Progenitor cell of endocrine pancreas (in vitro differentiated cells): ENCODE measurements around the gene LCN9. TPM values are rescaled to one million over a fixed set of nuclear protein-coding genes. Genes with fewer than 3 reads are reported as not detected.

Experiments used
- DNase-seq: peaks from one replicate; pipeline ENCODE4 v3.0.0; 2021; ENCODE audit warnings: low spot score; ENCODE audit not compliant: unreplicated experiment
- H3K27ac Mint-ChIP-seq: 2 replicates; pipeline ENCODE4 v1.8.0; 2021; ENCODE audit warnings: mild to moderate bottlenecking, moderate library complexity, mixed read lengths
- H3K27me3 Mint-ChIP-seq: 2 replicates; pipeline ENCODE4 v1.8.0; 2021; ENCODE audit warnings: mixed read lengths
- H3K36me3 Mint-ChIP-seq: 2 replicates; pipeline ENCODE4 v1.8.0; 2022; ENCODE audit warnings: mixed read lengths; ENCODE audit not compliant: insufficient read depth
- H3K4me1 Mint-ChIP-seq: 2 replicates; pipeline ENCODE4 v1.8.0; 2021; ENCODE audit warnings: low read depth, mixed read lengths
- H3K4me3 Mint-ChIP-seq: 2 replicates; pipeline ENCODE4 v1.8.0; 2021; ENCODE audit warnings: low read depth, mild to moderate bottlenecking, moderate library complexity, mixed read lengths
- H3K9me3 Mint-ChIP-seq: 2 replicates; pipeline ENCODE4 v1.8.0; 2021; ENCODE audit warnings: low read depth, mixed read lengths
- CTCF ChIP-seq: fragments of 200-600 bp; sonication (generic); IDR thresholded peaks from one replicate; pipeline ENCODE4 v1.5.0; 2021; ENCODE audit warnings: antibody characterized with exemption, mild to moderate bottlenecking; ENCODE audit not compliant: unreplicated experiment
- long read RNA-seq: library from polyadenylated mRNA; unstranded; transcript quantifications from one replicate; pipeline ENCODE4 v2.0.0, GENCODE V29; 2020
- total RNA-seq: library from RNA; stranded (reverse); gene quantifications from 2 replicates; pipeline ENCODE4 v1.2.1, GENCODE V29; 2021

LCN9 gene
- 0.57 and 1.5 TPM in 2 replicates for total RNA-seq
- long read RNA-seq = 0 reads

GRCh38 chr9:135662758-135663450, at the start of gene LCN9:
Gene LCN9, plus strand, starts transcription at chr9:135663309. Its CDS starts 13 bp downstream, at chr9:135663322.
- Mint-ChIP-seq H3K4me1 (peaks cover 6% of the 10 kb centered on the region), H3K27ac (no peak within 1 kb of the TSS), H3K36me3 (no peaks in the 10 kb centered on the region), H3K4me3 (no peak within 1 kb of the TSS), H3K27me3 (peaks cover 7% of the 10 kb centered on the region), H3K9me3 (no peaks in the 10 kb centered on the region)
- no peak for TF ChIP-seq CTCF
- DNase-seq = no peak

- H3K4me1 Mint-ChIP-seq = no peaks in the 10 kb centered on the region
- H3K4me3 Mint-ChIP-seq = no peak overlapping the region
- H3K27ac Mint-ChIP-seq = no peak overlapping the region
- no peak for TF ChIP-seq CTCF
- H3K27me3 Mint-ChIP-seq = peaks cover 6% of the 10 kb centered on the region
- H3K9me3 Mint-ChIP-seq = no peaks in the 10 kb centered on the region
- no peaks in the 10 kb centered on the region for H3K36me3 Mint-ChIP-seq
- DNase-seq = no peak
Observed at GRCh38 chr9:135613946-135614805, 48.9 kb upstream of the LCN9 start.

GRCh38 chr9:135614821-135615665, 48.1 kb upstream of the LCN9 start:
- no peak for DNase-seq
- Mint-ChIP-seq H3K27me3 (peaks cover 1% of the 10 kb centered on the region), H3K4me1 (no peaks in the 10 kb centered on the region), H3K9me3 (no peaks in the 10 kb centered on the region), H3K4me3 (no peak overlapping the region), H3K27ac (no peak overlapping the region), H3K36me3 (no peaks in the 10 kb centered on the region)
- TF ChIP-seq CTCF = no peak

GRCh38 chr9:135615666-135616618, 47.2 kb upstream of the LCN9 start:
- DNase-seq = no peak
- Mint-ChIP-seq H3K9me3 (no peaks in the 10 kb centered on the region), H3K36me3 (no peaks in the 10 kb centered on the region), H3K27me3 (peaks cover 8% of the 10 kb centered on the region), H3K27ac (no peak overlapping the region), H3K4me3 (no peak overlapping the region), H3K4me1 (no peaks in the 10 kb centered on the region)
- peak; percentile 32 for TF ChIP-seq CTCF
